Ecto neural progenitor cell (in vitro differentiated cells): ENCODE results near the gene HTATSF1.

ENCODE experiments used
- DNase-seq: peaks from one replicate; pipeline ENCODE4 v3.0.0-alpha.2; 2018; ENCODE audit warnings: low spot score

The HTATSF1 gene

DNA sequence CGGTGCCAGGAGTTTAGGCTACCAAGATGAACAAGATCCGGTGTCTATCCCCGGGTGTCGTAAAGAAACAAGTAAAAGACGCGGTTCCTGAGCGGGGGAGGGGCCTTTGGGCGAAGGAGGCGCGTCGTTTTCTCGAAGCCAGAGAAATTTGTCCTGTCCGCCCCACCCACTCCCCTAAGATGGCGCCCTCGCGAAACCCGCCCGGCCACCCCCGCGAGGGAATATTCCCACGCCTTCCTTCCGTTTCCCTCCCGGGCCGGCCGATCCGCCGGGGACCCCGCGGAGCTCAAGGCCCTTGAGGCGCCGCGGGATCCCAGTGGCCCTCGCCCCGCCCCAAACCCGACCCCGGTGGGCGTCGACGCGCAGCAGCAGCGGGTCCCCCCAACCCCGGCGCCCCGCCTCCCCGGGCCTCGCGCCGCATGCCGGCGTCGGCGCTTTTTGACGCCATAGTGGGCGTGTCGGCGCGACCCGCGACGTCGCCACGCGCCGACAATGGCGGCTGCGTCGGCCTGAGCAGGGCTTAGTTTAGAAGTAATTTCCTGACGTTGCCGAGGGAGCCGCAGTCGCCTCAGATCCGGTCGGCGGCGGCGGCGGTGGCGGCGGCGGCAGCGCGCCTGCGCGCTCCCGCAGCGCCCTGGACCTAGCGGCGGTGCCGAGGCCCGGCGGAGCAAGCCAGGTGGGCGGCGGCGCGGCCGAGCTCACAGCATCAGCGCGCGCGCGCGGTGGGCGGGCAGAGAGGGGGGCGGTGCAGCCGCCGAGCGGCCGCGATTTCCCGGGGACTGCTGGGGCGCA lies 432 bp upstream of the HTATSF1 start:
- peak; percentile 86 for DNase-seq

DNA sequence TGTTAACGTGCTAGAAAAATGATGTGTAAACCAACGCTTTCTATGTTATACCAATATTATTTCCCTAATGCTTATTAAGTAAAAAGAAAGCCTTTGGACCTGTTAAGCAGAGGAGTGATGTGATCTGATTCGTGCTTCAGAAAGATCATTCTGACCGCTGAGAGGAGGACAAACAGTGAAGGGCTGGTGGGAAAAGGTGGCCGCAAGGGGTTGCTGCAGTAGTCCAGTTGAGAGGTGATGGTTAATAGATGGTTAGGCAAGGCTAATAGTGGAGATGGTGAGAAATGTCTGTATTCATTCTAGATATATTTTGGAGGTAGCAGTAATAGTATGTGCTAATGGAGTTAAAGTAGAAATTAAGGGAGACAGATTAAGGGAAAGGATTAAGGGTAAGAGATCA lies 21.7 kb downstream of the HTATSF1 start:
- no peak for DNase-seq

DNA sequence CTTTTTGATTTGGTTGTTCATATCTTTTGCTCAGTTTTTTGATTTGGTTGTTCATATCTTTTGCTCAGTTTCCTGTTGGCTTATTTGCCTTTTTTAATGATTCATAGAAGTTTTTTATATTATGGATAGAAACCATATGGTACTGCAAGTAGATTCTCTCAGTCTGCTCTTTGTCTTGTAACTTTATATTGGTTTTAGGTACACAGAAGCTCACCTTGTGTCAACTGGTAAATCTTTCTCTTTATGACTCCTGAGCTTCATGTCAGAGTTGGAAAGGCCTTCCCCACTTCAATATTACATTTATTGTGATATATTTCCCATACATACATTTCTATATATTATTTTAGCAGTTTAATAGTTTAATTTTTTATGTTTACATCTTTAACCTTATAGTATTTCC lies 26.4 kb downstream of the HTATSF1 start:
- no peak for DNase-seq

GRCh38 chrX:136525738-136526606 lies 28.6 kb downstream of the HTATSF1 start:
- no peak for DNase-seq

DNA sequence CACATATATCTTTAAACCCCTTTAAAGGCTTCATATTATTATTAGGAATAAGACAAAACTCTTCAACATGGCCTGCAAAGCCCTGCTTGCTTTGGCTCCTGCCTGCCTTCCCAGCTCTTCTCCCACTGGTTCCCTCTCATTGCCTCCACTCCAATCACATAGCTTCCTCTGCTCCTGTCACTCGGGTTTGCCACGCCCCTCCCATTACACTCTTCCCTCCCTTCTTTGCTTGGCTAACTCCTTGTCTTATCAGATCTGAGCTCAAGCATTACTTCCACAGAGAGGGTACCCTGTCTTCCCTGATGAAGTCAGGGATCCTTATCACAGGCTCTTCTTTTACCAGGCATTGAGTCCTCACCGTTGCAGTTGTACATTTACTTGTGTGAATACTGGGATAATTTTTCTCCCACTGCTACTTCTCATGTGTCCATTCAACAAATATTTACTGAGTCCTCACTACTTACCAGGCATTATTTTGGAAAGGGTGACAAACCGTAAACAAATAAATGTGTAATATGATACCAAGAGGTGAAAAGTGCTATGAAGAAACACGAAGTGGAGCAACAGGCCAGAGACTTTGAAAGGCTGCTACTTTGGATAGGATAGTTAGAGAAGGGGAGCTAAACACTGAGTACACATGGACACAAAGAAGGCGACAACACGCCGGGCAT lies 31.4 kb downstream of the HTATSF1 start:
- DNase-seq, result no peak

- DNase-seq, result no peak
Observed at GRCh38 chrX:136529795-136530194, 32.4 kb downstream of the HTATSF1 start.

DNA sequence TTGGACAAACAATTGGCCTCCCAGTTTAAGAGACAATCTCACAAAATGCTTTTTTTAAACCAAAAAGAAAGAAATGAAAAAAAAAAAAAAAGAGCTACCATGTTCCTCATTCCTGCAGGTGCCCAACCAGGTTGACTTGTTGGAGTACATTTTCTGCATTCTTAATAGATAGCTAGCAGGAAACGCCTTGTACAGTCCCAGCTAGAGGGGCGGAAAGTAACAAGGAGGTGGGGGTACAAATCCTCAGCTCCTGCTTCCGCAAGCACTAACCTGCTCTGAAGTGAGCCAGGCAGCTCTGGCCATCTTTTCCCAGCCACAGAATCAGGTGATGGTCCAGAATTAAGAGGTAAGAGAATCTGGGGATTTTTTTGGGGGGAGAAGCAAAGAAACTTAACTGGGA lies 34.6 kb downstream of the HTATSF1 start, which contains the start of gene VGLL1:
TSS of gene VGLL1 (plus strand) at position 265 of the 400 bp plus-strand sequence. CDS start 3,806 bp downstream, outside the sequence.
- DNase-seq, result no peak

DNA sequence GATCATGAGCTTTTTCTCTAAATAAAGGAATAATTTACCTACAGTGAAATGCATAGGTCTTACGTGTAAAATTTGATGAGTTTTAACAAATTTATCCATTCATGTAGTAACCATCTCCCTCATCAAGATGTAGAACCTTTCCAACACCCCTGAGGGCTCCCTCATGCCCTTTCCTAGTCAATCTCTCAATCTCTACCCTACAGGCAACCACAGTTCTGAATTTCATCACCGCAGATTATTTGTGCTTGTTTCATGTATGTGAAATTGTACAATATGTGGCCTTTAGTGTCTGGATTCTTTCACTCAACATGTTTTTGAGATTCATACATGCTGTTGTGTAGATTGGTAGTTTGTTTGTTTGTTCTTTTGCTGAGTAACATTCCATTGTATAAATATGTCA lies 36.7 kb downstream of the HTATSF1 start:
- no peak for DNase-seq

GRCh38 chrX:136538811-136539210 lies 41.4 kb downstream of the HTATSF1 start:
- no peak for DNase-seq

- no peak for DNase-seq
Observed at GRCh38 chrX:136540226-136540625, 42.8 kb downstream of the HTATSF1 start.

DNA sequence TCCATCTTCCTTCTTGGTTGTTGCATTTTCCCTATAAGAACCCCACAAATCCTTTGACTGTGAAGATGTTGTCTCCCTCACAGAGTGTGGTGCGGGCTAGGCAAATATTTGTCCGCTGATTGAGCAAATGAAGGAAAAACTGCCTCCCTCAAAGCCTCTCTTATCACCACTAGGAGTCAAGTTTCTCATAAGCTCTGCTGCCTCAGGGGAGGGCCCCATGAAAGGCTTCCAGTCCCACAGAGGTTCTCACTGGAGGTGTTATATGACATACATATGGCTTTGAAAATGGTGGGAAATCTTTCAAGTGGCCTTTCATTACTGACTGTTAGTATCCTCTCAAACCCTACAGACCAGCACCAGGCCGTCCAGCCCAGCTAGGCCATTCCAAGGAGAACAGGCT lies 43.9 kb downstream of the HTATSF1 start:
- no peak for DNase-seq

DNA sequence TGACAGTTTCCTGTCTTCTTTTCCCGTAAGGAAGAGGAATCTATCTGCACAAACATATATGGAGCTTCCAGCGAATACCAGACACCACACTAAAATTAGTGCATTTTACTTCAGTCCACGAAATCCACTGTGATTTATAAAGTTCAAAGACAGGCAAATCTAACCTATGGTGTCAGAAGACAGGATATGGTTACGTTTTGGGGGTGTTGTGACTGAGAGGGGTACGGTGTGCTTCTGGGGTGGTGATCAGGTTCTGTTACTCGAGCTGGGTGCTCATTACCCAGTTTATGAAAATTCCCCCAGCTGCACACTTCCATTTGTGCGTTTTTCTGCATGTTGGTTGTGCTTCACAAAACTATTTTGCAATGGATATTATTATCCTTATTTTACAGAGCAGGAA lies 44.9 kb downstream of the HTATSF1 start:
- DNase-seq, result no peak

GRCh38 chrX:136546371-136546781 lies 49.0 kb downstream of the HTATSF1 start:
- no peak for DNase-seq

DNA sequence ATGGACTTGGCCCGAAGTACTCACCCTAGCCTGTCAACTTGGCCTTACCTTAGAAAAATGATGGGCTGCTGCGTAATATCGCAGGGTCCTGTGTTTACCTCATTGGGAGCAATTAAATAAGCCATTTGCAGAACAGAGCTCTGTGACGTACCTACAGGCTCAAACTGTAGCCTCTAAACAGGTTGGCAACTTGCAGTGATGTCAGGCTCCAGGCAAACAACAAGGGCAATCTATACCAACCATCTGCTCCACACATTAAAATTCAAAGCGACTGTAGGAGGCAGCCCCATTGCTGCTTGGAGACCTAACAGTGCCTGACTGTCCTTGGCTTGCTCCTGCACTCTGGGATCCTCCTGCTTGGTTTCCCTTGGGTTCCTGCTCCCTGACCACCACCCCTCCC lies 51.8 kb downstream of the HTATSF1 start:
- no peak for DNase-seq

DNA sequence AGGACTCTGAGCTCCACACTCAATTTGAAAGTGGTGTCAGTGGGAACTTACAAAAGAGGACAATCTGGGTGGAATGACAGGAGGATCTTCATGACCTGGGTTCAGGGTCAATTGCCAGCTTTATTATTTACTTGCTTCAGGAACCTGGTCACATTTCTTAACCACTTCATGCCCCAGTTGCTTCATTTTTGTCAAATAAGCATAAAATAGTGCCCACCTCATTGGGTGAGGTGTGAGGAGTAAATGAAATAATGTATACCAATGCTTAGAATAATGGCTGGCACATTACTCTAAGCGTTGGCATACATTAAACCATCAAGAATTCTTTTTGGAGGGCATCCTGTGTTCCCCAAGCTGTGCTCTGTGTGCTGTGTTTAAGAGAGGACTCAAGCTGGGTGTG lies 54.0 kb downstream of the HTATSF1 start:
- DNase-seq, result no peak

- DNase-seq, result no peak
Observed at GRCh38 chrX:136555694-136556093, 58.3 kb downstream of the HTATSF1 start.
